NK-92 (cell line): ENCODE measurements around the gene RPL13A.
"Not testable (repeated sequence)": the region's sequence is repeated elsewhere in the genome, so short reads cannot be mapped to it uniquely, and the experiment has no call there.

ENCODE experiments used
- DNase-seq: peaks from one replicate; lab custom pipeline; 2025; ENCODE audit not compliant: unreplicated experiment; lab: John Stamatoyannopoulos, UW

Gene RPL13A

DNA sequence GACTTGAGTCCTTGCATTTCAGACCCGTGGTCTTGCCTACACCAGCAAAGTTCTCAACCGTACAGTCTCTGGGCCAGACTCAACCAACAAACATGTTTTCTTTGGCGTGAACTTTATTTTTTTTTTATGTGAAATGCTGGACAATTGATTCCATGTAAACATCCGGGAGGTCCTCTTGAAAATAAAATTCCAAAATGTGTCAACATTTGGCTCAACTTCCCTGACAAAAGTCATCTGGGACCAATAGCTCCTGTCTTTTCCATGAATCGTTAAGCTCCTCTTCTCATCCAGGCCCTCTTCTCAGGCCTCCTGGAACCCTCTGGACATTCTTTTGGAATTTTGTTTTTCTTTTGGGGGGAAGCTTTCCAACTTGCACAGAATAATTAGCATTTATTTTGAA lies 31.6 kb upstream of the RPL13A start:
- DNase-seq, result no peak

- no peak for DNase-seq
Observed at GRCh38 chr19:49456326-49456725, 31.1 kb upstream of the RPL13A start.

GRCh38 chr19:49458567-49458903 lies 28.9 kb upstream of the RPL13A start:
- no peak for DNase-seq

GRCh38 chr19:49459388-49459787 lies 28.0 kb upstream of the RPL13A start:
- no peak for DNase-seq

GRCh38 chr19:49461130-49461529 lies 26.3 kb upstream of the RPL13A start:
- DNase-seq, result not testable (repeated sequence)

DNA sequence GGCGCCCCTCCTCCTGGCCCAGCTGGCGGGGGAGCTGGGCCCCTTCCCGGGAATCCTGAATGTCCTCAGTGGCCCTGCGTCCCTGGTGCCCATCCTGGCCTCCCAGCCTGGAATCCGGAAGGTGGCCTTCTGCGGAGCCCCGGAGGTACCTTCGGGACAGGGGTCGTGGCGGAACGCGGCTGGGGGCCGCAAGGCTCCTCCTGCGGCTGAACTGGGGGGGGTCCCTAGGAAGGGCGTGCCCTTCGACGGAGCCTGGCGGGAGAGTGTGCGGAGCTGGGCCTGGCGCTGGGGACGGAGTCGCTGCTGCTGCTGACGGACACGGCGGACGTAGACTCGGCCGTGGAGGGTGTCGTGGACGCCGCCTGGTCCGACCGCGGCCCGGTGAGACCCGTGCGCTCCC lies 25.8 kb upstream of the RPL13A start:
- no peak for DNase-seq

DNA sequence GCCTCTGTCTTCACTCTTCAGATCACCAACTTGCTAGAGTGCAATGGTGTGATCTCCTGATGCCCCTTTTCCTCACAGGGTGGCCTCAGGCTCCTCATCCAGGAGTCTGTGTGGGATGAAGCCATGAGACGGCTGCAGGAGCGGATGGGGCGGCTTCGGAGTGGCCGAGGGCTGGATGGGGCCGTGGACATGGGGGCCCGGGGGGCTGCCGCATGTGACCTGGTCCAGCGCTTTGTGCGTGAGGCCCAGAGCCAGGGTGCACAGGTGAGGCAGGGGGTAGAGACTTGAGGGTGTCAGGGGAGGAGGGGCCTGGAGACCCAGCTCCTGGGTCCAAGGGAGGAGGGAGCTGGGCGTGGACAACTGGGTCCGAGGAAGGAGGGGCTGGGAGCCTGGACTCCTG lies 24.9 kb upstream of the RPL13A start:
- DNase-seq, result no peak

DNA sequence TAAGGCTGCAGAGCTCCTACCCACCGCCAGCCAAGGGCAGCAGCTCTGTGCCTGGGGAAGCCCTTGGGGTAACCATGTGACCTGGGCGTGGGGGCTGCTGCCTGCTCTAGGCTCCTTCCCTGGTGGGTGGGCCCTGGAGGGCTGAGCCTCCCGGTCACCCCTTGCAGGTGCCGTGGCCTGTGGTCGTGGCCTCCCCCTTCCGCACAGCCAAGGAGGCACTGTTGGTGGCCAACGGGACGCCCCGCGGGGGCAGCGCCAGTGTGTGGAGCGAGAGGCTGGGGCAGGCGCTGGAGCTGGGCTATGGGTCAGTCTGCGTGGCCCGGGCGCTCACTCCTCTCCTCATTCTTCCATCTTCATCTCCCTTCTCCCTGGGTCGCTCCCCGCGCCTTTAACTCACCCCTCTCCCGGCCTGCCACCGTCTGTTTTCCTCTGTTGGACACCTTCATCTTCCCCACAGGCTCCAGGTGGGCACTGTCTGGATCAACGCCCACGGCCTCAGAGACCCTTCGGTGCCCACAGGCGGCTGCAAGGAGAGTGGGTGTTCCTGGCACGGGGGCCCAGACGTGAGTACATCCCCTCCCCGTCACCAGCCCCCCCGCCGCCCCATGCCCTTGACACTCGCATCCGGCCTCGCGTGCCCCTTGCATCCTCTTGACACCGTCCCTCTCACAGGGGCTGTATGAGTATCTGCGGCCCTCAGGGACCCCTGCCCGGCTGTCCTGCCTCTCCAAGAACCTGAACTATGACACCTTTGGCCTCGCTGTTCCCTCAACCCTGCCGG lies 23.3 kb upstream of the RPL13A start:
- DNase-seq, result no peak

DNA sequence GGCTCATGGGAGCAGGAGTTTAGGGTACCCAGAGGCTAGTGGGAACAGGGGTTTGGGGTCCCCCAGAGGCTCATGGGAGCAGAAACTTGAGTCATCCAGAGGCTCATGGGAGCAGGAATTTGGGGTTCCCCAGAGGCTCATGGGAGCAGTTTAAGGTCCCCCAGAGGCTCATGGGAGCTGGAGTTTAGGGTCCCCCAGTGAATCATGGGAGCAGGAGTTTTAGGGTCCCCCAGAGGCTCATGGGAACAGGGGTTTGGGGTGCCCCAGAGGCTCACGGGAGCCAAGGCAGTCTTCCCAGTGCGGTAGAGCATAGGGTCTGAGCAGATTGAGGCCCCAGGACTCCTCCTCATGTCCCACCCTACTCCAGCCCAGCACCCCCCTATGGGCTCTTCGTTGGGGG lies 22.0 kb upstream of the RPL13A start:
- no peak for DNase-seq

DNA sequence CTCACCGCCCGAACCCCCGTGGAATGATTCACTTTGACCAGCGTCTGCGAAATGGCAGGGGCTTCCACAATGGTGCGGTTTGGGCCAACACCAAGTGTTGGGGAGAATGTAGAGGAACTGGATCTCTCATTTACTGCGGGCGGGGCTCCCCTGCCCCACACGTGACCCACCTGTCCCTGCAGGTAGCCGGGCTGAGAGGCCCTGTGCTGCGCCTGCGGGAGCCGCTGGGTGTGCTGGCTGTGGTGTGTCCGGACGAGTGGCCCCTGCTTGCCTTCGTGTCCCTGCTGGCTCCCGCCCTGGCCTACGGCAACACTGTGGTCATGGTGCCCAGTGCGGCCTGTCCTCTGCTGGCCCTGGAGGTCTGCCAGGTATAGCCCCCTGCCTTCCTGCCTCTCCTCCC lies 19.2 kb upstream of the RPL13A start:
- DNase-seq, result no peak

DNA sequence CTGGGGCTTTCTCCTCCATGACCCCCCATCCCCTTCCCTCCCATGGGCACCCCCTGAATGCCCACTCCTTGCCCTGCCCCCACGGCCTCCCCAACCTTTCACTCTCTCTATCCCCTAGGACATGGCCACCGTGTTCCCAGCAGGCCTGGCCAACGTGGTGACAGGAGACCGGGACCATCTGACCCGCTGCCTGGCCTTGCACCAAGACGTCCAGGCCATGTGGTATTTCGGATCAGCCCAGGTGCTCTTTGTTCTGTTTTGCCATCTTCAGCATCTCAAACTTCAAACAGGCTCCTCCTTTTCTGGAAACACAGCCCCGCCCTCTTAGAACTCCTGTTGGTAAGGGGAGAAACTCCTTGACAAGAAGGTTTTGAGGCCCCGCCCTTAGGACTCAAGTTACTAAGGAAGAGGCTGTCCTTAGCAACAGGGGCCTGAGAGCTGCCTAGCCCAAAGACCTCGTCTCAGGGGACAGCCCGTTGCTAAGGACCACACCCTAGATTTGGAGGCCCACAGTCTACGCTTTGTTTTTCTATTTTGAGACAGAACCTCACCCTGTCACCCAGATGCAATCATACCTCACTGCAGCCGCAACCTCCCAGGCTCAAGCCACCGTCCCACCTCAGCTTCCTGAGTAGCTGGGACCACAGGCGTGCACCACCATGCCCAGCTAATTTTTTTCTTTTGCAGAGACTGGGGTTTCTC lies 18.5 kb upstream of the RPL13A start:
- DNase-seq, result peak; percentile 59

- DNase-seq, result no peak
Observed at GRCh38 chr19:49469828-49470614, 17.4 kb upstream of the RPL13A start.

DNA sequence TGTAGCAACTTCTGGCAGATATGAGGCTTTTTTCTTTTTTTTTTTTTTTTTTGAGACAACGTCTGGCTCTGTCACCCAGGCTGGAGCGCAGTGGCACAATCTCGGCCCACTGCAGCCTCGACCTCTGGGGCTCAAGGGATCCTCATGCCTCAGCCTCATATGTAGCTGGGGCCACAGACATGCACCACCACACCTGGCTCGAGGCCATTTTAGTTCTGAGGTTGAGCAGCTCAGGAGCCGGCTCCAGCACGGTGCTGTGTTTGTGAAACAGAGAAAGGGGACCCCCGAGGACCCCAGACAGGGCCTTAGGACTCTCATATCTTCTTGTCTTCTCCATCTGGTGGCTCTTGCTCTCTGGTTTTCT lies 16.8 kb upstream of the RPL13A start:
- DNase-seq, result no peak

GRCh38 chr19:49472936-49473335 lies 14.5 kb upstream of the RPL13A start:
- DNase-seq, result no peak

GRCh38 chr19:49473501-49473867 lies 13.9 kb upstream of the RPL13A start:
- not testable (repeated sequence) for DNase-seq

- peak; percentile 84 for DNase-seq
Observed at GRCh38 chr19:49473868-49474541, 13.4 kb upstream of the RPL13A start, which contains the start of gene FLT3LG. Gene FLT3LG (plus strand): TSS chr19:49474215. CDS start chr19:49474640, 425 bp downstream.

DNA sequence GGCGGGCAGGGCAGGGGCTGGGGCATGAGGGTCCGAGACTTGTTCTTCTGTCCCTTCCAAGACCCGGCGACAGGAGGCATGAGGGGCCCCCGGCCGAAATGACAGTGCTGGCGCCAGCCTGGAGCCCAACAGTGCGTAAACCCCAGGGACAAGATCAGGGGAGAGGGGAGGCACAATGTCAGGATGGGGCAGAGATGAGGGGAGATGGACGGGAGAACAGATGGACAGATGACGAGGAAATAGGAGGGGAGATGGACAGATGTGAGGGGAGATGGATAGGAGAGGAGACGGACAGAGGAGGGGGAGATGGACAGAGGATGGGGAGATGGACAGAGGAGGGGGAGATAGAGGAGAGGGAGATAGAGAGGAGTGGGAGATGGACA lies 12.9 kb upstream of the RPL13A start:
- no peak for DNase-seq

DNA sequence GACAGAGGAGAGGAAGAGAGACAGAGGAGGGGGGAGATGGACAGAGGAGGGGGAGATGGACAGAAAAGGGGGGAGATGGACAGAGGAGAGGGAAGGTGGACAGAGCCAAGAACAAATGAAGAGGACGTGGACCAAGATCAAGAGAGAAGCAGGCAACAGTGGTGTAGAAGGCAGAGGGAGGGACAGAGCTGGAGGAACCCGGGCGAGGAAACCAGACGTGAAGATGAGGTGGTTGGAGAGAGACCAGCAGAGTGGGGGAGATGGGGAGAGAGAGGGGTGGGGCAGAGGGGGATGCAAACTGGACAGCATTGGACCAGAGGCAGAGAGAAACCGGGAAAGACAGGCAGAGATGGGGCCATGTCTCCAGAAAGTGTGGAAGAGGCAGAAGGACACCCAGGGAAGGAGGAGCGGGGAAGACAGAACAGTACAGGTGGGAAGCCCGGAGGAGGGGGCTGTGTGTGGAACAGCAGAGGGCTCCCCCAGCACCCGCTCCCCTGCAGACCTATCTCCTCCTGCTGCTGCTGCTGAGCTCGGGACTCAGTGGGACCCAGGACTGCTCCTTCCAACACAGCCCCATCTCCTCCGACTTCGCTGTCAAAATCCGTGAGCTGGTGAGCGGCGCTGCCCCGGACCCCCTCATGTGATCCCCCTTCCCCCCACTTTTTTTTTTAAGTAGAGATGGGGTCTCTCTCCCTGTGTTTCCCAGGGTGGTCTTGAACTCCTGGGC lies 12.1 kb upstream of the RPL13A start:
- DNase-seq, result no peak

- no peak for DNase-seq
Observed at GRCh38 chr19:49475995-49476880, 11.2 kb upstream of the RPL13A start.
